ENCODE data around the gene PRKG1.

DNA sequence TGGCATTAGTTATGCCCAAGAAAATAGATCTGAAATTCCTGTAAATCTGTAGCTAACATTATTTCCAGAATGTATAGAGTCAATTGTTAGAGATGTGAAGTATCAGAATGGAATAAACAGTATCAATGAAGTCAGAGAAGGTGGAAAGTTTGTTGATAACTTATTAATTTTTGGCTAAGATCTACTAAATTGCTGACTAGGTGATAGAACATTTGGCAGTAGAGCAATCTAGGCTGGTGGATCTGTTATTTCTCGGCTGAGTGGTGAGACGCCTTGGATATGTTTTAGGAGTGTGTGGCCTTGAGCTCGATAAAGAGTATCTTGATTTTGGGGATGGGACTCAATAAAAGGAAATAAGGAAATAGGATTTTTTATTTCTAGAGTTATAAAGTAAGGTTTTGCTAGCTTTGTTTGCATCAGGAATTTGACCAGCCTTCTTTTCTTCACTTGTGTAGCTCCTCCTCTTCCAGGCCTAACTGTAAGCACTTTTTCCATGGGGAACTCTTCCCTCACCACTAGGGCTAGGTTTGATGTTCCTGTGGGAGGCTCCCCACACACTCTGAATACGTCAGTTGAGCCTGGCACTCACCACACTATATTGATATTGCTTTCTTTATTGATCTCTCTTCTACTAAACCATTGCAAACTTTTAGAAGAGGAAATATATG is 711.9 kb downstream of the PRKG1 start:
- TF ChIP-seq CTCF (IDR thresholded peaks at IDR 0.05; ENCODE audit: borderline replicate concordance, extremely low read depth, low read length, poor library complexity, severe bottlenecking) (no peak), EZH2 (IDR thresholded peaks at IDR 0.05; ENCODE audit: borderline replicate concordance, low read depth, low read length, severe bottlenecking) (no peak)
